ENCODE measurements around the gene RGL2.
A peak's percentile ranks its signal among the peaks of the same experiment; 100 is the strongest.

RGL2 gene

DNA sequence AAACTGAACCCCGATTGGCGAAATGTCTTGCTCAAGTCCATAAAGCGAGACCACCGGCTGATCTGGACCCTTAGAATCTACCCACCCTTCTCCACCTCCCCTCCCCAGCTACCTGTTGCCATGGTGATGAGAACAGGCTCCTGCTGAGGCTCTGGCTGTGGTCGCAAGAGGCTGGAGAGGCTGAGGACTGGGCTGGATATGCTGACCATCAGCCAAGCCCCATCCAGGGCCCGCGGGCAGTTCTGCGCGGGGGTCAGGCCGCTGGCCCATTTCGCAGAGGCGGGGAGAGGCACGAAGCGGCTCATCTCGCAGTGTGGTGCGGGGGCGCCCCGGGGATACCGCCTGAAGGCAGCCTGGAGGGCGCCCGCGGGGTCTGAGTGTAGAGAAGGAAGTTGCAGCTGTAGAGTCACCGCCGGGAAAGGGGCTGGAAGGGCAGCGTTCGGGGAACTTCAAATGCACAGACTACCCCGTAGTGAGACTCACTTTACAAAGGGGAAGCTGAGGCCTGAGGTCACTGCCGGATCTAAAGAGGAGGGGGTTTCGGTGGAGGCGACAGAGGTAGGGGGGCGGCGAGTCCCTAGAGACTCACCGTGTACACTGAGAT is 14.5 kb upstream of the RGL2 start:
- peak overlapping the region; percentile 87 for H3K4me3 ChIP-seq (ENCODE audit: low read depth, low read length)
- peak; percentile 34 for DNase-seq (ENCODE audit: low read depth)
- TF ChIP-seq, protein P1, sequence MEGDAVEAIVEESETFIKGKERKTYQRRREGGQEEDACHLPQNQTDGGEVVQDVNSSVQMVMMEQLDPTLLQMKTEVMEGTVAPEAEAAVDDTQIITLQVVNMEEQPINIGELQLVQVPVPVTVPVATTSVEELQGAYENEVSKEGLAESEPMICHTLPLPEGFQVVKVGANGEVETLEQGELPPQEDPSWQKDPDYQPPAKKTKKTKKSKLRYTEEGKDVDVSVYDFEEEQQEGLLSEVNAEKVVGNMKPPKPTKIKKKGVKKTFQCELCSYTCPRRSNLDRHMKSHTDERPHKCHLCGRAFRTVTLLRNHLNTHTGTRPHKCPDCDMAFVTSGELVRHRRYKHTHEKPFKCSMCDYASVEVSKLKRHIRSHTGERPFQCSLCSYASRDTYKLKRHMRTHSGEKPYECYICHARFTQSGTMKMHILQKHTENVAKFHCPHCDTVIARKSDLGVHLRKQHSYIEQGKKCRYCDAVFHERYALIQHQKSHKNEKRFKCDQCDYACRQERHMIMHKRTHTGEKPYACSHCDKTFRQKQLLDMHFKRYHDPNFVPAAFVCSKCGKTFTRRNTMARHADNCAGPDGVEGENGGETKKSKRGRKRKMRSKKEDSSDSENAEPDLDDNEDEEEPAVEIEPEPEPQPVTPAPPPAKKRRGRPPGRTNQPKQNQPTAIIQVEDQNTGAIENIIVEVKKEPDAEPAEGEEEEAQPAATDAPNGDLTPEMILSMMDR (IDR thresholded peaks at IDR 0.05; ENCODE audit: insufficient read depth, low read depth, low read length, missing control alignments), result no peak

DNA sequence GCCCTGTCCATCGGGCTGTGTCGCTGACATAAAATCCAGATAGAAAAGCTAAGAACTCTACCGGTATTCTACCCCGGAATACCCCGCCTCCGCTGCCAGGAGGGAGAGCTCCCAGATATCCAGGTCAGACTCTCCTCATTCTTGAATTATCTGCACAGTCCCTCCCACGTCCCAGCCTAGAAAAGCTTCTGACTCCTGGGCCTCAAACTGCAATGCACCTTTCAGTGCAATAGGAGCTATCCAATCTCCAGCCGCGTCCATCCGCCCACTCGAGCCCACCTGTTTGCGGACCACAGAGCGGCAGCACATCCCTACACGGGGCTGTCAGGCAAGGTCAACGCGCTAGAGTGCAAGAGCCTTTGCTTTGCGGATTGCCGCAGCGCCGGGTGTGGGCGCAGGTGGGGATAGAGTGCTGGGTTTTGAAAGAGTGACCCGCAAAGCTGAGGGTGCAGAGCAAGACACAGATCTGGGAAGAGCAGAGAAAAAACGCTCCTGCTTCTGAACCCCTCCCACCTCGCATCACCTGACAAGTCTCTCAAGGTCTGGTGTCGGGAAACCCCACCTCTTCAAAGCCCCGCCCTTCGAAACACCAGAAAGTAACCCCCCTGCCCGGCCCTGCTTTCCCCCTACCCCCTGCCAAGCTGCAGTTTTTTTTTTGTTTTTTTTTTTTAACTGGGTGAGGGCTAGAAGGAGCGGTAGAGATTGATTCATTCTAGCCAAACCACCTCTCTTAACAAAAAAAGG is 13.8 kb upstream of the RGL2 start:
- peak; percentile 87 for DNase-seq (ENCODE audit: low read depth)
- H3K4me3 ChIP-seq (ENCODE audit: low read depth, low read length), result peak overlapping the region; percentile 87
- TF ChIP-seq, protein P1 (IDR thresholded peaks at IDR 0.05; ENCODE audit: insufficient read depth, low read depth, low read length, missing control alignments), result no peak

DNA sequence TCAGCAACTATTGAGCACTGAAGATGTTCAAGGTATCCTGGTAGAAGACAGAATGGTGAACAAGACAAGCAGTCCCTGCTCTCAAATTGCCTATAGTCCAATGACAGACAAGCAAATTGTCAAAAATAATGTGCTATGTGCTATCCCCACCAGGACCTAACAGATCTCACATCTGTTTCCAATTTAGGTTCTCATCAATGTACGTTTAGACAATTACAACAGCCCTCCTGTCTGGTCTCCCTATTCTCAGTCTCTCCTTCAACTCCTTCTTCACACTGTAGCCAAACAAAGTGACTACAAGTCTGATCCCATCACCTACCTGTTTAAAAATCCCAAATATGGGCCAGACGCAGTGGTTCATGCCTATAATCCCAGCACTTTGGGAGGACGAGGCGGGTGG is 7.6 kb upstream of the RGL2 start:
- H3K4me3 ChIP-seq (ENCODE audit: low read depth, low read length), result no peak overlapping the region
- no peak for DNase-seq (ENCODE audit: low read depth)
- TF ChIP-seq, protein P1 (IDR thresholded peaks at IDR 0.05; ENCODE audit: insufficient read depth, low read depth, low read length, missing control alignments), result no peak

DNA sequence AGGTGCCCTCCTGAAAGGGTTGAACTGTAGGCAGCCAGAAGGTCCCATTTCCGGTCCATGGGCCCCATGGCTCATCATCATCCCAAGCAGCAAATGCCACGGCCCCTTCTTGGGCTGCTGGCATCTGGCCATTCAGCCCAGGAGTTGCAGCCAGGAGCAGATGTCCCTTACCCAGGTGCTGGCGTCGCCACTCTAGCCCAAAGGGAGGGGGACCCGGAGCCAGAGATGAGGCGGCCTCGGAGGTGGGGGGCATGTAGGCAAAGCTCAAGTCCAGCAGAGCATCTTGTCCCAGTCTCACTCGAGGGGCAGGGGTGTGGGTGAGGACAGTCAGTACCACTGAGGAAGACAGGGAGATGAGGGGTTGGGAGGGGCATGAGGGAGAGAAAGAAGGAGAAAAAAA is 6.3 kb upstream of the RGL2 start:
- TF ChIP-seq, protein P1 (IDR thresholded peaks at IDR 0.05; ENCODE audit: insufficient read depth, low read depth, low read length, missing control alignments), result no peak
- DNase-seq (ENCODE audit: low read depth), result no peak
- H3K4me3 ChIP-seq (ENCODE audit: low read depth, low read length), result no peak overlapping the region

DNA sequence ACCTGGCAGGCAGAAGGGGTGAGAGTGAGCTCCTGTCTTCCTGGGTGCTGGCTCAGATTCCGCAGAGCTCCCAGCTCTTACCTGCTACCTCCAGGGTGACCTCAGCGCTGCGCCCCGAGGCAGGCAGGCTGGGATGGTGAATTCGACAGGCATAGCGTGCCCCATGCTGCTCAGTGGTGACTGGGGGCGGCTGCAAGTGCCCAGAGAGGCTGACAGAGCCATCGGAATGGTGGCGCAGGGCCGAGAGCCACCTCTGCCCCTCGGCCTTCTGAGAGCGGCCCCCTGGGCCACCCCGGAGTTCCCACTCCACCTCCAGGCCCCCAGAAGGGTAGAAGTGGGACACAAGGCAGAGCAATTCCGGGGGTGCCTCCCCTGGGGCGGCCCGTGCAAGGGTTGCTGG is 5.5 kb upstream of the RGL2 start:
- no peak for DNase-seq (ENCODE audit: low read depth)
- TF ChIP-seq, protein P1 (IDR thresholded peaks at IDR 0.05; ENCODE audit: insufficient read depth, low read depth, low read length, missing control alignments), result no peak

DNA sequence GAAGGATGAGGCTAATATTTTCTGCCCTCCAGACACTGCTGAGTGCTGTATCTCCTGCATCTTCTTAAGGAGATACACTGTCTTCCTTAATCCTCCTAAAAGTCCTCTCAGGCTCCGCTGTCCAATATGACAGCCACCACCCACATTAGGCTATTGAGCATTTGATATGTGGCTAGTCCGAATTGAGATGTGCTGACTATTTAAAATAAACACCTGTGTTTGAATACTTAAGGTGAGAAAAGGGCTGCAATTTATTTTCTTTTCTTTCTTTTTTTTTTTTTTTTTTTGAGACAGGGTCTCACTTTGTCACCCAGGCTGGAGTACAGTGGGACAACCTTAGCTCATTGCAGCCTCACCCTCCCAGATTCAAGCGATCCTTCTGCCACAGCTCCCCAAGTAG is 3.1 kb upstream of the RGL2 start:
- no peak overlapping the region for H3K4me3 ChIP-seq (ENCODE audit: low read depth, low read length)
- TF ChIP-seq, protein P1 (IDR thresholded peaks at IDR 0.05; ENCODE audit: insufficient read depth, low read depth, low read length, missing control alignments), result no peak
- no peak for DNase-seq (ENCODE audit: low read depth)

More for the DNA sequence above, 5.5 kb upstream of the RGL2 start:
- no peak overlapping the region for H3K4me3 ChIP-seq (ENCODE audit: low read depth, low read length)

All from GM12865 (cell line).